HepG2 (cell line): ENCODE measurements around the gene USP24. TPM values are rescaled to one million over a fixed set of nuclear protein-coding genes. Genes with fewer than 3 reads are reported as not detected.

Experiments
- ARID4A ChIP-seq: sonication (generic); formaldehyde crosslinking; IDR thresholded peaks from 2 replicates; pipeline ENCODE4 v1.5.0; 2020; ENCODE audit warnings: mild to moderate bottlenecking, missing genetic modification reagents, borderline replicate concordance
- FIP1L1 ChIP-seq: fragments of 200-400 bp; formaldehyde crosslinking; IDR thresholded peaks from 2 replicates; pipeline ENCODE4 v1.6.1; 2018; ENCODE audit warnings: low read depth, mild to moderate bottlenecking, low read length, moderate library complexity, borderline replicate concordance; ENCODE audit not compliant: insufficient read depth
- GMEB1 ChIP-seq: sonication (generic); formaldehyde crosslinking; IDR thresholded peaks from 2 replicates; pipeline ENCODE4 v1.5.1; 2020; ENCODE audit warnings: missing genetic modification reagents, mild to moderate bottlenecking, borderline replicate concordance
- KDM6A ChIP-seq: IDR thresholded peaks from 2 replicates; pipeline ENCODE4 v1.6.1; 2016; ENCODE audit warnings: low read depth
- KMT2A ChIP-seq: sonication (generic); formaldehyde crosslinking; IDR thresholded peaks from 2 replicates; pipeline ENCODE4 v1.4.0; 2020; ENCODE audit warnings: missing genetic modification reagents
- LCORL ChIP-seq, 2 experiments: fragments of 450-650 bp in 1 of 2; sonication (generic) in 1 of 2; formaldehyde crosslinking in 1 of 2; IDR thresholded peaks; 2 replicates each; pipeline versions ENCODE4 v1.5.0 to v1.6.1; 2017 to 2020; ENCODE audit warnings: antibody characterized with exemption in 1 of 2, missing genetic modification reagents in 1 of 2
- NR2F2 ChIP-seq: IDR thresholded peaks from 2 replicates; pipeline ENCODE4 v1.6.1; 2012; ENCODE audit warnings: low read depth, inconsistent platforms, borderline replicate concordance
- SMARCC2 ChIP-seq: fragments of 450-650 bp; IDR thresholded peaks from 2 replicates; pipeline ENCODE4 v1.6.1; 2017; ENCODE audit warnings: antibody characterized with exemption, mild to moderate bottlenecking
- TARDBP ChIP-seq: sonication (generic); formaldehyde crosslinking; IDR thresholded peaks from 2 replicates; pipeline ENCODE4 v1.8.0; 2022; ENCODE audit warnings: mild to moderate bottlenecking, missing genetic modification reagents
- ZEB1 ChIP-seq: IDR thresholded peaks from 2 replicates; pipeline ENCODE4 v1.6.1; 2012; ENCODE audit warnings: mild to moderate bottlenecking, low read depth, inconsistent platforms; ENCODE audit not compliant: insufficient replicate concordance
- ZNF12 ChIP-seq: sonication (generic); formaldehyde crosslinking; IDR thresholded peaks from 2 replicates; pipeline ENCODE4 v1.5.0; 2020; ENCODE audit warnings: missing genetic modification reagents
- ZNF256 ChIP-seq: sonication (generic); formaldehyde crosslinking; conservative IDR thresholded peaks from 2 replicates; pipeline ENCODE4 v1.4.0; 2020; ENCODE audit warnings: missing genetic modification reagents
- ZNF343 ChIP-seq: sonication (generic); formaldehyde crosslinking; IDR thresholded peaks from 2 replicates; pipeline ENCODE4 v1.4.0; 2020; ENCODE audit warnings: mild to moderate bottlenecking, missing genetic modification reagents
- ZNF652 ChIP-seq: IDR thresholded peaks from 2 replicates; pipeline ENCODE4 v1.6.1; 2016; ENCODE audit warnings: low read depth, borderline replicate concordance
- ZNF737 ChIP-seq: sonication (generic); formaldehyde crosslinking; IDR thresholded peaks from 2 replicates; pipeline ENCODE4 v1.5.0; 2020; ENCODE audit warnings: missing genetic modification reagents, mild to moderate bottlenecking, borderline replicate concordance
- polyA plus RNA-seq, 8 experiments: library from polyadenylated mRNA; depleted of rRNA in 3 of 8; stranded (reverse) in 7 of 8; unstranded in 1 of 8; fragments of >200 nt; fragmentation: Illumina TruSeq in 4 of 8; extraction: Trizol in 4 of 8; gene quantifications; 2 replicates each; pipeline versions ENCODE4 v1.2.1 to v1.2.3, GENCODE V29; 2011 to 2016; ENCODE audit warnings: low read depth in 4 of 8, missing spikeins in 1 of 8, mixed read lengths in 1 of 8; ENCODE audit not compliant: insufficient read depth in 1 of 8
- total RNA-seq, 5 experiments: library from RNA; depleted of rRNA; stranded (reverse); fragments of >200 nt; fragmentation: Illumina TruSeq; extraction: Trizol; gene quantifications; 2 replicates each; pipeline ENCODE4 v1.2.3, GENCODE V29; 2016; ENCODE audit warnings: low read depth in 1 of 5
- TF ChIP-seq, protein P1 (sequence below): sonication (generic); formaldehyde crosslinking; IDR thresholded peaks from 2 replicates; pipeline ENCODE4 v1.4.0; 2020; ENCODE audit warnings: missing genetic modification reagents, borderline replicate concordance
- TF ChIP-seq, protein P2 (sequence below): sonication (generic); formaldehyde crosslinking; IDR thresholded peaks from 2 replicates; pipeline ENCODE4 v1.8.1; 2023; ENCODE audit warnings: mild to moderate bottlenecking, missing genetic modification reagents

The USP24 gene
- total and polyA plus RNA-seq, 2 of the 13 experiments (the other 11 are each of a cell fraction or from before 2014, with no cell fraction given): 18.8 to 47.6 TPM

GRCh38 chr1:55210990-55211801 lies 4.0 kb downstream of the USP24 start (continued):
- TF ChIP-seq, protein P1, sequence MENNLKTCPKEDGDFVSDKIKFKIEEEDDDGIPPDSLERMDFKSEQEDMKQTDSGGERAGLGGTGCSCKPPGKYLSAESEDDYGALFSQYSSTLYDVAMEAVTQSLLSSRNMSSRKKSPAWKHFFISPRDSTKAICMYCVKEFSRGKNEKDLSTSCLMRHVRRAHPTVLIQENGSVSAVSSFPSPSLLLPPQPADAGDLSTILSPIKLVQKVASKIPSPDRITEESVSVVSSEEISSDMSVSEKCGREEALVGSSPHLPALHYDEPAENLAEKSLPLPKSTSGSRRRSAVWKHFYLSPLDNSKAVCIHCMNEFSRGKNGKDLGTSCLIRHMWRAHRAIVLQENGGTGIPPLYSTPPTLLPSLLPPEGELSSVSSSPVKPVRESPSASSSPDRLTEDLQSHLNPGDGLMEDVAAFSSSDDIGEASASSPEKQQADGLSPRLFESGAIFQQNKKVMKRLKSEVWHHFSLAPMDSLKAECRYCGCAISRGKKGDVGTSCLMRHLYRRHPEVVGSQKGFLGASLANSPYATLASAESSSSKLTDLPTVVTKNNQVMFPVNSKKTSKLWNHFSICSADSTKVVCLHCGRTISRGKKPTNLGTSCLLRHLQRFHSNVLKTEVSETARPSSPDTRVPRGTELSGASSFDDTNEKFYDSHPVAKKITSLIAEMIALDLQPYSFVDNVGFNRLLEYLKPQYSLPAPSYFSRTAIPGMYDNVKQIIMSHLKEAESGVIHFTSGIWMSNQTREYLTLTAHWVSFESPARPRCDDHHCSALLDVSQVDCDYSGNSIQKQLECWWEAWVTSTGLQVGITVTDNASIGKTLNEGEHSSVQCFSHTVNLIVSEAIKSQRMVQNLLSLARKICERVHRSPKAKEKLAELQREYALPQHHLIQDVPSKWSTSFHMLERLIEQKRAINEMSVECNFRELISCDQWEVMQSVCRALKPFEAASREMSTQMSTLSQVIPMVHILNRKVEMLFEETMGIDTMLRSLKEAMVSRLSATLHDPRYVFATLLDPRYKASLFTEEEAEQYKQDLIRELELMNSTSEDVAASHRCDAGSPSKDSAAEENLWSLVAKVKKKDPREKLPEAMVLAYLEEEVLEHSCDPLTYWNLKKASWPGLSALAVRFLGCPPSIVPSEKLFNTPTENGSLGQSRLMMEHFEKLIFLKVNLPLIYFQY (CRISPR knock-in tag): no peak
- TF ChIP-seq ZEB1: no peak
- TF ChIP-seq, protein P2, sequence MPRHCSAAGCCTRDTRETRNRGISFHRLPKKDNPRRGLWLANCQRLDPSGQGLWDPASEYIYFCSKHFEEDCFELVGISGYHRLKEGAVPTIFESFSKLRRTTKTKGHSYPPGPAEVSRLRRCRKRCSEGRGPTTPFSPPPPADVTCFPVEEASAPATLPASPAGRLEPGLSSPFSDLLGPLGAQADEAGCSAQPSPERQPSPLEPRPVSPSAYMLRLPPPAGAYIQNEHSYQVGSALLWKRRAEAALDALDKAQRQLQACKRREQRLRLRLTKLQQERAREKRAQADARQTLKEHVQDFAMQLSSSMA (CRISPR knock-in tag): no peak
- TF ChIP-seq ZNF12 (CRISPR knock-in tag): no peak
- peak; percentile 39 for TF ChIP-seq KDM6A
- no peak for TF ChIP-seq ZNF256 (CRISPR knock-in tag)
- no peak; the same call in 1 of the 2 replicates for TF ChIP-seq KMT2A (CRISPR knock-in tag)
- TF ChIP-seq ZNF652 (CRISPR knock-in tag): peak; percentile 11; the same call in 1 of the 2 replicates
- TF ChIP-seq FIP1L1: no peak
- TF ChIP-seq ZNF343 (CRISPR knock-in tag): no peak
- TF ChIP-seq LCORL (IDR thresholded peaks at IDR 0.05): no peak
- TF ChIP-seq LCORL (CRISPR knock-in tag; IDR thresholded peaks at IDR 0.05): peak; percentile 46; the same call in 1 of the 2 replicates
- TF ChIP-seq NR2F2: no peak
- TF ChIP-seq ARID4A (CRISPR knock-in tag): peak; percentile 21; the same call in 1 of the 2 replicates
- no peak for TF ChIP-seq SMARCC2
- no peak for TF ChIP-seq TARDBP (CRISPR knock-in tag)
- TF ChIP-seq ZNF737 (CRISPR knock-in tag): no peak
- TF ChIP-seq GMEB1 (CRISPR knock-in tag): no peak
